Kidney (tissue), 14 donors: ENCODE results near the gene SLC9A8. TPM values are rescaled to one million over a fixed set of nuclear protein-coding genes. Genes with fewer than 3 reads are reported as not detected.

Experiments used
- DNase-seq, 5 donors: peaks; one replicate each; pipeline ENCODE4 v3.0.0-alpha.2; 2013 to 2020
- FAIRE-seq: peaks from 2 replicates; lab custom pipeline; 2012; peaks lifted over from hg19 to GRCh38; lab: Jason Lieb, UNC
- H3K27ac ChIP-seq, 2 donors: one replicate each; pipeline ENCODE4 v1.7.0; 2013; ENCODE audit warnings: low read depth in 2 of 2, low read length in 2 of 2, inconsistent platforms in 1 of 2
- H3K27me3 ChIP-seq: one replicate; pipeline ENCODE4 v1.7.1; 2013; ENCODE audit warnings: low read length, inconsistent platforms; ENCODE audit not compliant: control insufficient read depth, insufficient read depth
- H3K36me3 ChIP-seq, 3 donors: one replicate each; pipeline versions ENCODE4 v1.7.0 to v1.7.1; 2013; ENCODE audit warnings: low read length in 3 of 3, control low read depth in 1 of 3, inconsistent platforms in 1 of 3; ENCODE audit not compliant: insufficient read depth in 3 of 3, control insufficient read depth in 2 of 3
- H3K4me1 ChIP-seq, 3 donors: one replicate each; pipeline versions ENCODE4 v1.7.0 to v1.7.1; 2013; ENCODE audit warnings: low read length in 3 of 3, inconsistent platforms in 1 of 3, low read depth in 1 of 3; ENCODE audit not compliant: control insufficient read depth in 2 of 3, insufficient read depth in 2 of 3
- H3K4me3 ChIP-seq, 3 donors: one replicate each; pipeline versions ENCODE4 v1.7.0 to v1.8.1; 2013; ENCODE audit warnings: low read length in 3 of 3, control low read depth in 1 of 3, inconsistent platforms in 1 of 3
- H3K9ac ChIP-seq, 3 donors: one replicate each; pipeline versions ENCODE4 v1.7.0 to v1.7.1; 2013; ENCODE audit warnings: low read length in 3 of 3, control low read depth in 1 of 3, inconsistent platforms in 1 of 3
- H3K9me3 ChIP-seq, 3 donors: one replicate each; pipeline versions ENCODE4 v1.7.0 to v1.7.1; 2013; ENCODE audit warnings: low read length in 3 of 3, control low read depth in 1 of 3, inconsistent platforms in 1 of 3; ENCODE audit not compliant: control insufficient read depth in 2 of 3, insufficient read depth in 1 of 3
- intact Hi-C: fragments of 100-400 bp; cut with DNase I; formaldehyde crosslinking; loops from one replicate; pipeline ENCODE4 v1.11.1; 2022
- polyA plus RNA-seq: library from polyadenylated mRNA; stranded (reverse); fragments of 350-450 nt; fragmentation: Illumina TruSeq; extraction: RNeasy Lipid Tissue Mini Kit (QIAGEN cat#74804); gene quantifications from one replicate; pipeline ENCODE4 v1.2.3, GENCODE V29; 2014; ENCODE audit warnings: low read depth, low replicate concordance; ENCODE audit not compliant: insufficient read depth
- total RNA-seq: library from RNA; stranded (reverse); fragmentation: NEBNext Ultra II Directional; extraction: Animal tissue kit (Norgen Biotek cat#: 25700); gene quantifications from one replicate; pipeline ENCODE4 v1.2.1, GENCODE V29; 2021
- TF ChIP-seq, protein P1 (sequence below): IDR thresholded peaks from 3 replicates; pipeline ENCODE4 v1.5.1; 2012; ENCODE audit warnings: mild to moderate bottlenecking, moderate library complexity, borderline replicate concordance; ENCODE audit not compliant: insufficient read depth; ENCODE audit errors: extremely low read depth
- donor health status: control.
- donor health status: control.
- donor health status: control.
- donor health status: control.
- donor health status: control.
- donor health status: DM: yes; HTN: yes; CAD: no.
- donor health status: Normal renal cell carcinoma (clear cell type).

Gene SLC9A8
- total and polyA plus RNA-seq, 2 donors from 2014 or later = 4.5 to 22.4 TPM

DNA sequence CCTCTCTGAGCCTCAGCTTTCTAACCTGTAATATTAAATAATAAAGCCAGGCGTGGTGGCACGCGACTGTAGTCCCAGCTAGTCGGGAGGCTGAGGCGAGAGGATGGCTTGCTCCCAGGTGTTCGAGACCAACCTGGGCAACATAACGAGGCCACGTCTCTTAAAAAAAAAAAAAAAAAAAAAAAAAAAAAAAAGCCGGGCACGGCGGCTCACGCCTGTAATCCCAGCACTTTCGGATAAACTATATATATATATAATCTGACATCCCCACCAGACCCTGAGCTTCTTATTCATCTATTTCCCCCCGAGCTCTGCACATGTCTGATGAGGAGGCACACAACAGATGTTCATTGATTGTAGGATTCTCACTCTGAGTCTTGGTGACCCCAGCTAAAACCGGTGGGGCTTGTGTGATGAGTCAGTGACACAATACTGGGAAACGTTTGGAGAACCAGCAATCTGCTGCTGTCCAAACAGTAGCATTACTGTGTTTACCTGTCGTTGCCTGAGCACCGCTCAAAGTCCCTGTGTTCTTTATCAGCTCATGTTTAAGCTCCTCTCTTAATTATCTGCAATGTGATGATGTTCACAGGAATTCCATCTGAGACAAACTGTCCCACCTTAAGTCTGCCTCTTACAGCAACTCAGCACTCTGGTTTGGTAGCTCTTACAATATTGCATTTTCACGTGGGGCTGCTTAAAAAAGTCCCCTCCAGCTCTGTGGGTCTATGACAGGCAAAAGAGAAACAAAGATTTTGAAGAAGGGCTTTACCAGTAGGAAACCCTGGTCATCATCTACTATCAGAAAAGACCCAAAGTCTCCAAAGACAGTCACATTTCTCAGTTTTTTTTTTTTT lies 103.7 kb downstream of the SLC9A8 start:
- no peaks in the 10 kb centered on the region for H3K9me3 ChIP-seq
- peaks cover 0 to 12% (median 4%) of the 10 kb centered on the region in 3 donors for H3K4me1 ChIP-seq
- H3K9ac ChIP-seq = peak overlapping the region; percentile 71 to 99 (median 95)
- intact Hi-C loops = no loop called here
- TF ChIP-seq, protein P1, sequence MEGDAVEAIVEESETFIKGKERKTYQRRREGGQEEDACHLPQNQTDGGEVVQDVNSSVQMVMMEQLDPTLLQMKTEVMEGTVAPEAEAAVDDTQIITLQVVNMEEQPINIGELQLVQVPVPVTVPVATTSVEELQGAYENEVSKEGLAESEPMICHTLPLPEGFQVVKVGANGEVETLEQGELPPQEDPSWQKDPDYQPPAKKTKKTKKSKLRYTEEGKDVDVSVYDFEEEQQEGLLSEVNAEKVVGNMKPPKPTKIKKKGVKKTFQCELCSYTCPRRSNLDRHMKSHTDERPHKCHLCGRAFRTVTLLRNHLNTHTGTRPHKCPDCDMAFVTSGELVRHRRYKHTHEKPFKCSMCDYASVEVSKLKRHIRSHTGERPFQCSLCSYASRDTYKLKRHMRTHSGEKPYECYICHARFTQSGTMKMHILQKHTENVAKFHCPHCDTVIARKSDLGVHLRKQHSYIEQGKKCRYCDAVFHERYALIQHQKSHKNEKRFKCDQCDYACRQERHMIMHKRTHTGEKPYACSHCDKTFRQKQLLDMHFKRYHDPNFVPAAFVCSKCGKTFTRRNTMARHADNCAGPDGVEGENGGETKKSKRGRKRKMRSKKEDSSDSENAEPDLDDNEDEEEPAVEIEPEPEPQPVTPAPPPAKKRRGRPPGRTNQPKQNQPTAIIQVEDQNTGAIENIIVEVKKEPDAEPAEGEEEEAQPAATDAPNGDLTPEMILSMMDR = no peak
- peak overlapping the region; percentile 100 for H3K27ac ChIP-seq
- no peaks in the 10 kb centered on the region for H3K27me3 ChIP-seq
- H3K36me3 ChIP-seq = no peaks in the 10 kb centered on the region
- DNase-seq (peak in 3 of 5 donors; percentile 43 to 64 (median 53)), FAIRE-seq (no peak)
- peak overlapping the region; percentile 99 for H3K4me3 ChIP-seq

DNA sequence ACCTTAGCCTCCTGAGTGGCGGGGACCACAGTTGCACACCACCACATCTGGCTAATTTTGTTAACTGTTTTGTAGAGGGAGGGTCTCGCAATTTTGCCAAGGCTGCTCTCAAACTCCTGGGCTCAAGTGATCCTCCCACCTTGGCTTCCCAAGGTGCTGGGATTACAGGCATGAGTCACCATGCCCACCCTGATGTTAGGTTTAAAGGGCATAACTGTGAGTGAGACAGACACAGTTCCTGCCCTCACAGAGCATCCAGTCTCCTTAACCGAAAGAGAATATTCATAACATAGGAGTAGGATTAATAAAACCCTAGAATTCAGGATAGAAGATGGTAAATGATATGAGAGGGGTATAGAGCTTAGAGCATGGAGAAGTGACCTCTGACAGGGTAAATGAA lies 105.8 kb downstream of the SLC9A8 start:
- no peaks in the 10 kb centered on the region for H3K27me3 ChIP-seq
- peaks cover 0 to 12% (median 2%) of the 10 kb centered on the region in 3 donors for H3K4me1 ChIP-seq
- DNase-seq (no peak), FAIRE-seq (no peak)
- H3K36me3 ChIP-seq = no peaks in the 10 kb centered on the region
- no peak overlapping the region for H3K27ac ChIP-seq
- intact Hi-C loops = no loop called here
- H3K9ac ChIP-seq = no peak overlapping the region
- no peak overlapping the region for H3K4me3 ChIP-seq
- TF ChIP-seq, protein P1 = no peak
- no peaks in the 10 kb centered on the region for H3K9me3 ChIP-seq

DNA sequence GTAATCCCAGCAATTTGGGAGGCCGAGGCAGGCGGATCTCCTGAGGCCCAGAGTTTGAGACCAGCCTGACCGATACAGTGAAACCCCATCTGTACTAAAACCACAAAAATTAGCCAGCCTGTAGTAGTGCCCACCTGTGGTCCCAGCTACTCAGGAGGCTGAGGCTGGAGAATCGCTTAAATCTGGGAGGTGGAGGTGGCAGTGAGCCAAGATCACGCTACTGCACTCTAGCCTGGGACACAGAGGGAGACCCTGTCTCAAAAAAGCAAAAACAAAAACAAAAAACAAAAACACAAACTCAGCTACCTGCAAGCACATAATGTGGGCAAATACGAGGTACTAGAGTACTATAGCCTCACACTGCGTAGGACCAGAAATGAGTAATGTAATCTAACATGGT lies 106.4 kb downstream of the SLC9A8 start:
- no peak for FAIRE-seq
- Histone ChIP-seq H3K9ac (no peak overlapping the region), H3K4me1 (peaks cover 0 to 6% (median 0%) of the 10 kb centered on the region in 3 donors), H3K4me3 (no peak overlapping the region), H3K27ac (no peak overlapping the region), H3K27me3 (no peaks in the 10 kb centered on the region), H3K9me3 (no peaks in the 10 kb centered on the region), H3K36me3 (no peaks in the 10 kb centered on the region)
- no peak for DNase-seq
- intact Hi-C loops = no loop called here
- TF ChIP-seq, protein P1 = no peak
